ENCODE data around the gene PIK3C2G.

The PIK3C2G gene

GRCh38 chr12:18340186-18340585 is 78.9 kb downstream of the PIK3C2G start:
- DNase-seq (ENCODE audit: low spot score): no peak

- DNase-seq (ENCODE audit: low spot score): no peak
These were observed 79.5 kb downstream of the PIK3C2G start for GRCh38 chr12:18340786-18341185.

- no peak for DNase-seq (ENCODE audit: low spot score)
These were observed 82.4 kb downstream of the PIK3C2G start for GRCh38 chr12:18343708-18344107.

- DNase-seq (ENCODE audit: low spot score): no peak
These were observed 83.9 kb downstream of the PIK3C2G start for GRCh38 chr12:18345021-18345735.

- no peak for DNase-seq (ENCODE audit: low spot score)
These were observed 91.0 kb downstream of the PIK3C2G start for GRCh38 chr12:18352312-18352711.

GRCh38 chr12:18355429-18355828 is 94.1 kb downstream of the PIK3C2G start:
- no peak for DNase-seq (ENCODE audit: low spot score)

GRCh38 chr12:18358077-18358476 is 96.8 kb downstream of the PIK3C2G start:
- no peak for DNase-seq (ENCODE audit: low spot score)

- DNase-seq (ENCODE audit: low spot score): no peak
These were observed 97.6 kb downstream of the PIK3C2G start for GRCh38 chr12:18358930-18359329.

GRCh38 chr12:18361433-18361832 is 100.1 kb downstream of the PIK3C2G start:
- no peak for DNase-seq (ENCODE audit: low spot score)

- no peak for DNase-seq (ENCODE audit: low spot score)
These were observed 102.0 kb downstream of the PIK3C2G start for GRCh38 chr12:18363321-18363720.

- no peak for DNase-seq (ENCODE audit: low spot score)
These were observed 107.3 kb downstream of the PIK3C2G start for GRCh38 chr12:18368594-18368993.

- DNase-seq (ENCODE audit: low spot score): no peak
These were observed 111.9 kb downstream of the PIK3C2G start for GRCh38 chr12:18373181-18373580.

- no peak for DNase-seq (ENCODE audit: low spot score)
These were observed 113.8 kb downstream of the PIK3C2G start for GRCh38 chr12:18375131-18375530.

- no peak for DNase-seq (ENCODE audit: low spot score)
These were observed 114.3 kb downstream of the PIK3C2G start for GRCh38 chr12:18375583-18375982.

- DNase-seq (ENCODE audit: low spot score): no peak
These were observed 121.0 kb downstream of the PIK3C2G start for GRCh38 chr12:18382236-18382885.

- no peak for DNase-seq (ENCODE audit: low spot score)
These were observed 121.9 kb downstream of the PIK3C2G start for GRCh38 chr12:18383203-18383602.

GRCh38 chr12:18387706-18388105 is 126.4 kb downstream of the PIK3C2G start:
- no peak for DNase-seq (ENCODE audit: low spot score)

GRCh38 chr12:18389820-18390219 is 128.5 kb downstream of the PIK3C2G start:
- DNase-seq (ENCODE audit: low spot score): no peak

- DNase-seq (ENCODE audit: low spot score): no peak
These were observed 129.8 kb downstream of the PIK3C2G start for GRCh38 chr12:18391151-18391550.

GRCh38 chr12:18394742-18395141 is 133.4 kb downstream of the PIK3C2G start:
- DNase-seq (ENCODE audit: low spot score): no peak

GRCh38 chr12:18400186-18400585 is 138.9 kb downstream of the PIK3C2G start:
- DNase-seq (ENCODE audit: low spot score): no peak

GRCh38 chr12:18402872-18403611 is 141.7 kb downstream of the PIK3C2G start:
- no peak for DNase-seq (ENCODE audit: low spot score)

- no peak for DNase-seq (ENCODE audit: low spot score)
These were observed 150.1 kb downstream of the PIK3C2G start for GRCh38 chr12:18411453-18411852.
